Endodermal cell (in vitro differentiated cells): ENCODE data around the gene MALRD1. TPM values are rescaled to one million over a fixed set of nuclear protein-coding genes. Genes with fewer than 3 reads are reported as not detected.

Experiments used
- DNase-seq: peaks from one replicate; pipeline ENCODE4 v3.0.0-alpha.2; 2017
- H3K27ac ChIP-seq: 2 replicates; pipeline ENCODE4 v1.5.1; 2013; ENCODE audit warnings: mild to moderate bottlenecking, low read depth, low read length, moderate library complexity
- H3K27me3 ChIP-seq: 2 replicates; pipeline ENCODE4 v1.6.1; 2013; ENCODE audit warnings: mild to moderate bottlenecking, low read length, moderate library complexity; ENCODE audit not compliant: insufficient read depth, control insufficient read depth, poor library complexity, severe bottlenecking
- H3K36me3 ChIP-seq: 2 replicates; pipeline ENCODE4 v1.7.0; 2013; ENCODE audit warnings: mild to moderate bottlenecking, low read length, moderate library complexity; ENCODE audit not compliant: control insufficient read depth, insufficient read depth
- H3K4me1 ChIP-seq: one replicate; pipeline ENCODE4 v1.7.0; 2013; ENCODE audit warnings: low read length; ENCODE audit not compliant: control insufficient read depth, insufficient read depth
- H3K4me3 ChIP-seq: 2 replicates; pipeline ENCODE4 v1.5.1; 2013; ENCODE audit warnings: mild to moderate bottlenecking, low read length, moderate library complexity
- H3K9ac ChIP-seq: 2 replicates; pipeline ENCODE4 v1.6.1; 2013; ENCODE audit warnings: mild to moderate bottlenecking, low read length, moderate library complexity; ENCODE audit not compliant: poor library complexity, severe bottlenecking; ENCODE audit errors: extremely low read depth
- H3K9me3 ChIP-seq: 2 replicates; pipeline ENCODE4 v1.6.1; 2013; ENCODE audit warnings: mild to moderate bottlenecking, low read length, moderate library complexity; ENCODE audit not compliant: control insufficient read depth
- H3K27ac Mint-ChIP-seq: 2 replicates; pipeline ENCODE4 v1.8.0; 2020; ENCODE audit warnings: mixed read lengths
- H3K27me3 Mint-ChIP-seq: 2 replicates; pipeline ENCODE4 v1.8.0; 2021; ENCODE audit warnings: mild to moderate bottlenecking, mixed read lengths; ENCODE audit not compliant: insufficient read depth
- H3K36me3 Mint-ChIP-seq: 2 replicates; pipeline ENCODE4 v1.8.0; 2020; ENCODE audit warnings: low read depth, mixed read lengths
- H3K4me1 Mint-ChIP-seq: 2 replicates; pipeline ENCODE4 v1.8.0; 2020; ENCODE audit warnings: mixed read lengths
- H3K4me3 Mint-ChIP-seq: 2 replicates; pipeline ENCODE4 v1.8.0; 2020; ENCODE audit warnings: mild to moderate bottlenecking, moderate library complexity, mixed read lengths
- H3K9me3 Mint-ChIP-seq: 2 replicates; pipeline ENCODE4 v1.8.0; 2020; ENCODE audit warnings: mild to moderate bottlenecking, mixed read lengths
- WGBS, 2 experiments: methylation state at CpG; one replicate each; pipeline versions ENCODE4 v1.1.5 to v1.1.7; 2013; ENCODE audit warnings: missing lambda C conversion rate in 2 of 2, mixed read lengths in 1 of 2; ENCODE audit not compliant: insufficient coverage in 1 of 2, insufficient read length in 1 of 2; 5-methylcytosine and 5-hydroxymethylcytosine counted together
- total RNA-seq, 2 donors: library from RNA; stranded (reverse); fragmentation: NEBNext Ultra II Directional in 1 of 2; extraction: Animal tissue kit (Norgen Biotek cat#: 25700) in 1 of 2; gene quantifications; 2 replicates in 1 of 2; 3 replicates in 1 of 2; pipeline ENCODE4 v1.2.1, GENCODE V29; 2021
- TF ChIP-seq, protein P1 (sequence below): fragments of 200-600 bp; sonication (generic); conservative IDR thresholded peaks from 2 replicates; pipeline ENCODE4 v1.5.0; 2021; ENCODE audit warnings: antibody characterized with exemption, mild to moderate bottlenecking

MALRD1 gene
- total RNA-seq, 2 donors from 2014 or later: 0.64 to 1.5 TPM

DNA sequence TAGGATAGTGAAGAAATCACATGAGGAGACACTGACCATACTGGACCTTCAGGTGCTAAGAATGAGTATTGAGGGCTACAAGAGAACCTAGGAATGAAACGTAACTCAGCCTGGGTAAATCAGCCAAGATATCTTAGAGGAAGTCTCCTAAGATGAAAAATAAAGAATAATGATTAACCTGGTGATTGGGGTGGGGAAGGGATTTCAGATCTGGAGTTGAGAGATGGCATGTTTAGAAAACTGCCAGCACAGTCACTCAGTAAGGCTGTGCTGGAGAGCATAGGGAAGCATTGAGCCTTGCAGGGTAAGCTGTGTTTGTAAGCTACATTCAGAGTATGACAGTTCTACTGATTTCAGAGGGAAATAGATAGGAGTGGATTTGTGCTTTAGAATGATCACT is 1.9 kb upstream of the MALRD1 start:
- Mint-ChIP-seq H3K27me3 (no peaks in the 10 kb centered on the region), H3K4me3 (no peak overlapping the region), H3K27ac (no peak overlapping the region), H3K9me3 (no peaks in the 10 kb centered on the region), H3K36me3 (no peaks in the 10 kb centered on the region), H3K4me1 (peaks cover 14% of the 10 kb centered on the region)
- Histone ChIP-seq H3K27ac (no peak overlapping the region), H3K9me3 (no peaks in the 10 kb centered on the region), H3K36me3 (no peaks in the 10 kb centered on the region), H3K4me1 (no peaks in the 10 kb centered on the region), H3K27me3 (no peaks in the 10 kb centered on the region), H3K9ac (no peak overlapping the region), H3K4me3 (no peak overlapping the region)
- 95 to 100% methylated on average over 1 of the region's 1 CpG for WGBS, 2 experiments
- TF ChIP-seq, protein P1, sequence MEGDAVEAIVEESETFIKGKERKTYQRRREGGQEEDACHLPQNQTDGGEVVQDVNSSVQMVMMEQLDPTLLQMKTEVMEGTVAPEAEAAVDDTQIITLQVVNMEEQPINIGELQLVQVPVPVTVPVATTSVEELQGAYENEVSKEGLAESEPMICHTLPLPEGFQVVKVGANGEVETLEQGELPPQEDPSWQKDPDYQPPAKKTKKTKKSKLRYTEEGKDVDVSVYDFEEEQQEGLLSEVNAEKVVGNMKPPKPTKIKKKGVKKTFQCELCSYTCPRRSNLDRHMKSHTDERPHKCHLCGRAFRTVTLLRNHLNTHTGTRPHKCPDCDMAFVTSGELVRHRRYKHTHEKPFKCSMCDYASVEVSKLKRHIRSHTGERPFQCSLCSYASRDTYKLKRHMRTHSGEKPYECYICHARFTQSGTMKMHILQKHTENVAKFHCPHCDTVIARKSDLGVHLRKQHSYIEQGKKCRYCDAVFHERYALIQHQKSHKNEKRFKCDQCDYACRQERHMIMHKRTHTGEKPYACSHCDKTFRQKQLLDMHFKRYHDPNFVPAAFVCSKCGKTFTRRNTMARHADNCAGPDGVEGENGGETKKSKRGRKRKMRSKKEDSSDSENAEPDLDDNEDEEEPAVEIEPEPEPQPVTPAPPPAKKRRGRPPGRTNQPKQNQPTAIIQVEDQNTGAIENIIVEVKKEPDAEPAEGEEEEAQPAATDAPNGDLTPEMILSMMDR: no peak
- no peak for DNase-seq

DNA sequence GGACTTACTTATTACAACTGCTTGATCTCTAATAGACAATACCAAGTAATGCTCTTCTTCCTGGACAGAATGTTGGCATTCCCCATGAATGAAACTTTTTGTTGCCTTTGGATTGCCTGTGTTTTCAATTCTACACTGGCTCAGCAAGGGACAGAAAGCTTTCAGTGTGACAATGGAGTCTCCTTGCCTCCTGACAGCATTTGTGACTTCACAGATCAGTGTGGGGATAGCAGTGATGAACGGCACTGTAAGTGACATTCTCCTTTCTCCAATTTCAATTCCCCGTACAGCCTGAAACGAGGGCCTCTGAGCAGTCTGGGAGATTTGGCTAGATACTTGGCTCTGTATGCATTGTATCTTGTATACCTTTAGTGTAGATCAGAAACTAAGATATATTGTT is 290 bp downstream of the MALRD1 start:
- Histone ChIP-seq H3K27ac (peak overlapping the region; percentile 36), H3K4me1 (no peaks in the 10 kb centered on the region), H3K36me3 (no peaks in the 10 kb centered on the region), H3K9ac (no peak overlapping the region), H3K9me3 (no peaks in the 10 kb centered on the region), H3K27me3 (no peaks in the 10 kb centered on the region), H3K4me3 (no peak overlapping the region)
- Mint-ChIP-seq H3K27me3 (no peaks in the 10 kb centered on the region), H3K36me3 (no peaks in the 10 kb centered on the region), H3K9me3 (no peaks in the 10 kb centered on the region), H3K4me3 (no peak overlapping the region), H3K27ac (no peak overlapping the region), H3K4me1 (peaks cover 27% of the 10 kb centered on the region)
- no peak for DNase-seq
- WGBS, 2 experiments: 86% methylated on average over 3 of the region's 3 CpGs; no CpG with 5 or more reads in 1 of the 2 experiments
- TF ChIP-seq, protein P1: no peak

DNA sequence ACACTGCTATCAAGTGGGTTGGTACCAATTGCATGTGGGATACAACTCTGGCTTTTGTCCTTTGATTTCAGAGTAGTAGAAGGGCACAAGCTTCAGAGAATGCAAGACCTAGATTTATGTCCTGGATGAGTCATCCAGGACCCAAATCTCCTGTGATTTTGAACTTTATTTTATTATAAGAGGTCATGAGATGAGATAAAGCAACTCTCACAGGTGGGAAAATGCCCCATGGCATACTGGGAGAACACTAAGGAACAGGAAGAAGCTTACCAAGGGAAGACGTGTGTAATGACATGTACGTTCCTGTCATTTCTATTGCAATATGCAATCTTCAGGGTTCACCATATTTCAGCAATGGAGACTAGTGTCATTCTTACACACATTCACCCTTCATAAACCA is 966 bp downstream of the MALRD1 start:
- TF ChIP-seq, protein P1: no peak
- Mint-ChIP-seq H3K36me3 (no peaks in the 10 kb centered on the region), H3K27me3 (no peaks in the 10 kb centered on the region), H3K4me1 (peaks cover 27% of the 10 kb centered on the region), H3K27ac (no peak overlapping the region), H3K9me3 (no peaks in the 10 kb centered on the region), H3K4me3 (no peak overlapping the region)
- H3K9me3 ChIP-seq: no peaks in the 10 kb centered on the region
- no peaks in the 10 kb centered on the region for H3K36me3 ChIP-seq
- H3K4me3 ChIP-seq: no peak overlapping the region
- no peaks in the 10 kb centered on the region for H3K4me1 ChIP-seq
- DNase-seq: no peak
- H3K9ac ChIP-seq: no peak overlapping the region
- H3K27me3 ChIP-seq: no peaks in the 10 kb centered on the region
- H3K27ac ChIP-seq: no peak overlapping the region
- WGBS, 2 experiments: 90 to 97% methylated on average over 2 of the region's 2 CpGs
